Activated naive CD4-positive, alpha-beta T cell treated with Interleukin-2 at 50 U/mL for 16 hours (primary cell): ENCODE results near the gene FAM98B.

ENCODE experiments used
- DNase-seq: peaks from one replicate; pipeline ENCODE4 v3.0.0-alpha.2; 2020

Gene FAM98B

DNA sequence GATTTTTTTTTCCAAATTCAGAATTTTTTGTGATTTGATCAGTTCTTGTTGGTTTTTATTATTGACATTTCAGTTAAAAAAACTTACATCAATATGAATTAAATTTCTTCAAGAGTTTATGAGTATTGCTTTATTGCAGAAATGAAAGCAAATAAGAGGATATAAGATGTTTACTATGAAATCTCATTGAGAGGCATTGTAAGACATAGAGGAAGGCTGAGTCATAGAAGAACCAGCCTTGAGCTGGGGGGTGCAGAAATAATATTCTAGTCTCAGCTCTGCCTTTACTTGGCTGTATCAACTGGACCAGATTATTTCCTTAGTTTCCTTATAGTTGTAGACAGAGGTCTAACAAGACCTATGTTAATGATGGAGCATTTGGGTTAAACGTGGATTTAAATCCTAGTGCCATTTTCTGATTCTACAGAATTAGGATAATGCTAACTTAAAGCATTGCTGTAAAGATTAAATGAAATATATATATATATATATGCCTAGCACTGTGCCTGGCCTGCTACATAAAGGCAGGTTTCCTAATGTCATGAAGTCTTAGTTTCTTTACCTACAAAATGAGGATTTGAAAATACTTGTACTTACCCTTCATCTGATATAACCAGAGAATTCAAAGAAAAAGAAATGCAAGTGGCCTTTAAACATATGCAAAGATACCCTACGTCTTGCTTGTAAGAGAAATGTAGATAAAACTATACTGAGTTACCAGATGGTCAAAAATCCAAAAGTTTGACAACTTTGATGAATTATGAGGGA, 7.3 kb downstream of the FAM98B start:
- no peak for DNase-seq

DNA sequence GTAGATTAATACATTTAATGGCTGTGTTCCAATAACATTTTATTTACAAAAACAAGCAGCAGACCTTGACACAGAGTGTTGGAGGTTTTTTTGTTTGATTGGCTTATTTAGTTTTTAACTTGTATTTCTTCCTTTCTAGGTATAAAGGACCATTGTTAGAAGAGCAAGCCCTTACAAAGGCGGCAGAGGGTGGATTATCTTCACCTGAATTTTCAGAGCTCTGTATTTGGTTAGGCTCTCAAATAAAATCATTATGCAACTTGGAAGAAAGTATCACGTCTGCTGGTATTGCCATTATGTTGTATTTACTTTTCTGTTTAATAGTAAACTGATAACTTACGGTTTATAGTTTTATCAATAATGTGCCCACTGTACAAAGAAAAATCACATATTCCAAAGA, 10.0 kb downstream of the FAM98B start:
- DNase-seq: no peak

GRCh38 chr15:38464675-38465074, 10.7 kb downstream of the FAM98B start:
- DNase-seq: no peak

GRCh38 chr15:38470816-38471215, 16.9 kb downstream of the FAM98B start:
- DNase-seq: no peak

GRCh38 chr15:38471974-38472373, 18.0 kb downstream of the FAM98B start:
- DNase-seq: no peak

DNA sequence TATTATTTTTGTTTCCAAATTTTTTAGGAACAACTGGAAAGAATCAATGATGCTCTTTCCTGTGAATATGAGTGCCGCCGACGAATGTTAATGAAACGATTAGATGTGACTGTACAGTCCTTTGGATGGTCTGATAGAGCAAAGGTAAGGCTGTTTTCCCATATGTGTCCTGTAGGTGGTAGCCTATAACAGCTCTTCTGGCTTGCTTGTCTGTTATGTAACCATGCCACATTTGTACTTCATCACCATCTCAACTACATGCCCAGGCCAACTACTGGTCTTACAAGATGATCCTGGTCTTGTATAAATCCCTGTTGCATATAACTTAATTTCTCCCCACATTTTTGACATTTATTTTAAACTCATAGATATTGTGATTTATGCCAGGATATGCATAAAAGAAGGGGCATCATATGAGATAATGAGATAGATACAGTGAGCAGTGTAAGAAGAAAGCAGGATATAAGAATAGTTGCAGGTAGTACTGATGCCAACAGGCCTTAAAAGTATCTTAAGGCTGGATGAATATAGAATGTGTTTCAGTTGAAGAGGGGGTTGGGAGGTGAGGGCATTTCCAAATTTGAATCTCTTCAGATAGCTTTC, 20.3 kb downstream of the FAM98B start:
- DNase-seq: peak; percentile 12

GRCh38 chr15:38475361-38475760, 21.4 kb downstream of the FAM98B start:
- no peak for DNase-seq

DNA sequence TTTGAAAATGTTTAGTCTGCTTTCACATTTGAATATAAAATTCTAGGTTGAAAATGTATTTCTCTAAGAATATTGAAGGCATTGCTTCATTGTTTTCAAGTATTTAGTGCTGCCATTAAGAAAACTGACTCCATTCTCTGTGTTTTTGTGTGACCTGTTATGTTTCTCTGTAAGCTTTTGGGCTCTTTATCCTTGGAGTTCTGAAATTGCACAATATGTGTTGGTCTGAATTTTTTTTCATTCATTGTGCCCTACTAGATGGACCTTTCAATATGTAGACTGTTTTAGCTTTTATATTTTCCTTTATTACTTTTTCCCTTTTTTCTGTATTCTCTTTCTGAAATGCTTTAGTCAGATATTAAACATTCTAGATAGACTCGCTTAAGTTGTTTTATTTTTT, 22.2 kb downstream of the FAM98B start:
- no peak for DNase-seq

- no peak for DNase-seq
Measured at GRCh38 chr15:38477637-38478036, 23.7 kb downstream of the FAM98B start.

GRCh38 chr15:38479266-38479665, 25.3 kb downstream of the FAM98B start:
- no peak for DNase-seq

- DNase-seq: no peak
Measured at GRCh38 chr15:38479756-38480155, 25.8 kb downstream of the FAM98B start.

DNA sequence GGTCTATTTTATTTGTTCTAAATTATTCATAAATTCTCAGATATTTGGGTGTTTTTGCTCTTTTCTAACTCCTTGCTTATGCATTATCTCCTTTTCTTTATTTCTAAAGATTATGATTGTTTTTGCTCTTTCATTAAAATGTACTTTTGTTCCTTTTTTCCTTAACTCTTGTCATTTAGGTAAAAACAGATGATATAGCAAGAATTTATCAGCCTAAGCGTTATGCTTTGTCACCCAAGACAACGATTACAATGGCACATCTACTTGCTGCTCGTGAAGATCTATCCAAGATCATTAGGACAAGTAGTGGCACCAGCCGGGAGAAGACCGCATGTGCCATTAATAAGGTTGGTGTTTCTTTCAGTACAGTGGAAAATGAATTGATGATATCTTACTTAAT, 27.2 kb downstream of the FAM98B start:
- no peak for DNase-seq

DNA sequence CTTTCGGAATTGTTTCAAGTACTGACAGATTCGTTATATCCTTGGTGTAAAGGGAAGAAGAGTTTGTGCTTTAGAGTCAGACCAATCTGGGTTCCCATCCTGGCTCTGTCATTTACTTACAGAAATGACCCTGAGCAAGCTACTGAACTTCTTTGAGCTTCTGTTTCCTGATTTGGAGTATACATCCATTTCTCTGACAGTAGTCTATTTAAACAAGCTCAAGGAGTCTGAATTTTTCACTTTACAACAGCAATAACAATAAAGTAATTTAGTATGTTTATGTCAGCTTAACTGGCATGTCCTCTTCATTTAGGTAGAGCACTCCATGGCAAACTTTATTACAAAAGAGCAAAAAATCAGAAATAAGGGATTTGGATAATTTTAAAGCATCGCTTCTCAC, 27.8 kb downstream of the FAM98B start:
- DNase-seq: no peak

DNA sequence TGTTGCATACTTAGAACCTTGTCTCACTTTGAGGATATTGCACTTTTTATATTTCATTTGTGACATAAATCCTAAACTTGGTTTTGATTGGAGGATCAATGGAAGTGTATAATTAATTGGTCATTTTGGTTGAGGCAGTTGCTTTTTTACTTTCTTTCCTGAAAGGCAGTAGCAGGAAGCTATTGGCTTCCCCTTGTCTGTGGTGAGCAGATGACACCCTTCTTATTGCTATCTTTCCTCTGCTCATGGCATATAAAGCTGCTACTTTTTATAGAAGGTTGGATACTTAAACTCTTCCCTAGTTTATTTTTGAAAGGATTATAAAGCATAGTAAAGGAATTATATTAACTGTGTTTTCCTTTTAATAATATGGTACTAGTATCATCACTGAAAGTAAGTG, 28.6 kb downstream of the FAM98B start:
- DNase-seq: no peak

DNA sequence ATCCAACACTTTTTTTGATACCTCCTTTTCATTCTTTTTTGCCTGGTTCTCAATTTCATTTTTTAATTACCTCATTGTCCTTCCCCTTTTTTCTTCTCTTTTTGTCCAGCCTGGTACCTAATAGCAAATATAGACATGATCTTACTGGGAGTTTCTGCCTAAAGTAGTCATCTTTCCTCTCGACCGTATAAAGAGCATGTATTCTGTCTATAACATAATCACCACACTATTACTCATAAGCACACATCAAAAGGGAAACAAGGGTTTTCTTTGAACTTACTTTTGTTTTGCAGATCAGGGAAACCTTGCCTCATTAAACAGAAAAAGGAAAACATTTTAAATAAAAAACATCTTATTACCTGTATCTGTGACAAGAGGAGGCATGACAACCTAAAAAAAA, 33.0 kb downstream of the FAM98B start:
- no peak for DNase-seq

- DNase-seq: no peak
Measured at GRCh38 chr15:38487378-38487777, 33.5 kb downstream of the FAM98B start.

- no peak for DNase-seq
Measured at GRCh38 chr15:38490242-38490922, 36.5 kb downstream of the FAM98B start.

GRCh38 chr15:38496151-38496550, 42.2 kb downstream of the FAM98B start:
- no peak for DNase-seq

DNA sequence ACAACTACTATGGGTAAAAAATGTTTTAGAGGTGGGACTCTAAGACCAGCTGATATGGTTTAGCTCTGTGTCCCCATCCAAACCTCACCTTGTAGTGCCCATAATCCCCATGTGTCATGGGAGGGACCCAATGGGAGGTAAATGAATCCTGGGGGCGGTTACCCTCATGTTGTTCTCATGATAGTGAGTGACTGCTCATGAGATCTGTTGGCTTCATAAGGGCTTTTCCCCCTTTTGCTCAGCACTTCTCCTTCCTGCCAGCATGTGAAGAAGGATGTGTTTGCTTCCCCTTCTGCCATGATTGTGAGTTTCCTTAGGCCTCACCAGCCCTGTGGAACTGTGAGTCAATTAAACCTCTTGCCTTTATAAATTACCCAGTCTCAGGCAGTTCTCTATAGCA, 45.7 kb downstream of the FAM98B start:
- no peak for DNase-seq

GRCh38 chr15:38503496-38503895, 49.6 kb downstream of the FAM98B start:
- no peak for DNase-seq

GRCh38 chr15:38504680-38505467, 50.9 kb downstream of the FAM98B start:
- no peak for DNase-seq

GRCh38 chr15:38506997-38507396, 53.1 kb downstream of the FAM98B start:
- DNase-seq: no peak

DNA sequence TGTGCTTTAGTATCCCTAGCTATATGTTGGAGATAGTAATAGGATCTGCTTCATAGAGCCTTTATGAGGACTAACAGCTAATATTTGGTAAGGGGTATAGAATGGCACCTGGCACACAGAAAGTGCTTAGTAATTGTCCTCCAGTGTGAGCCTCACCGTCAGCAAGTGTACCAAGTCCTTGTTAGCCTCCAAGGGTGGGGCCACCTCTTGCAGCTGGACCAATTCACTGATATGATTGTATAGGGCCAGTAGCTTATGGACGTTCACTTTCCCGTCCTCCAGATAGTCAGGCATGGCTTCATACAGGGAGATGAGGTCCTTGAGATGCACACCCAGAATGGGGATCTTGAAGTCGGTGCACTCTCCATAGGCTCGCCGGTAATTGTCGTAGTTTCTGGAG, 53.6 kb downstream of the FAM98B start:
- no peak for DNase-seq
